GM18907 (cell line): Measurements from ENCODE around the gene SSRP1.
A peak's percentile ranks its signal among the peaks of the same experiment; 100 is the strongest.
"Not testable (repeated sequence)": the region's sequence is repeated elsewhere in the genome, so short reads cannot be mapped to it uniquely, and the experiment has no call there.

ENCODE experiments used
- ATAC-seq: cut with Tn5 transposase; IDR thresholded peaks from one replicate; pipeline ENCODE4 v1.9.1; 2021; ENCODE audit warnings: mild to moderate bottlenecking, moderate library complexity; ENCODE audit not compliant: unreplicated experiment

SSRP1 gene

DNA sequence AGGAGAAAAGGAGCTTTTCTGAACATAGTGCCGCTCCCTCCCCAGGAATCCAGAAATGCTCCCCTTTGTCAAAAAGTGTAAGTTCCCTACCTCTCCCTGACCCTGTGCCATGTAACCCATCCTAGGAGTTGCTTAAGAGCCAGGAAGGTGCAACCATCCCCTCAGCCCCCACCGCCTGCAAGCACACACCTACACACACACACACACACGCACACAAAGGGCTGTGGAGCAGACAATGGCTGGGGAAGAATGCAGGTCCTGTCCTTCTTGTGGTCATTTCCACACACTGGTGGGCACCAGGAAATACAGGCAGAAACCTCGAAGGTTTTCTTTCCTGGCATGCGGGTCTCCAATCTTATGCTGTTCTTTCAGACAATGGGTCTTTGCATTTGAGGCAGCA is 3.6 kb upstream of the SSRP1 start:
- ATAC-seq, result no peak

DNA sequence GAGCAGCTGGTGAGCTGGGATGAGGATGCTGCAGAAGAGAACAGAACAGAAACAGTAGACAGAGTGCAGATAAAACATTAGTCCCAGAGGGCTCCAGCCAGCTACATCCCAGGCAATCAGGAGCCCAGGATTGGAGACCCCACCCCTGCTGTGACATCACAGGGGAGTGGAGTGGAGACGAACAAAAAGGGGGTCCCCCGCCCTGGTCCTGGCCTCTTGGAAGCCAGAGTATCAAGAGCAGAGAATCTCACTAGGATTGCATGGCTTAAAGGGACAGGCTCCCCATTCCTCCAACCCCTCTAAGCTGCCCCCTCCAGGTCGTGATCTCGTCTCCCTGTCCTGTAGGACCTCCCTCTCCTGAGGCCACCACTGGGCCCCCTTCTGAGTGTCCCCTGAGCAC is 2.5 kb upstream of the SSRP1 start, which contains the start of gene P2RX3:
TSS of gene P2RX3 (plus strand) at position 211 of the 400 bp plus-strand sequence. CDS start 199 bp downstream, outside the sequence.
- ATAC-seq, result no peak

DNA sequence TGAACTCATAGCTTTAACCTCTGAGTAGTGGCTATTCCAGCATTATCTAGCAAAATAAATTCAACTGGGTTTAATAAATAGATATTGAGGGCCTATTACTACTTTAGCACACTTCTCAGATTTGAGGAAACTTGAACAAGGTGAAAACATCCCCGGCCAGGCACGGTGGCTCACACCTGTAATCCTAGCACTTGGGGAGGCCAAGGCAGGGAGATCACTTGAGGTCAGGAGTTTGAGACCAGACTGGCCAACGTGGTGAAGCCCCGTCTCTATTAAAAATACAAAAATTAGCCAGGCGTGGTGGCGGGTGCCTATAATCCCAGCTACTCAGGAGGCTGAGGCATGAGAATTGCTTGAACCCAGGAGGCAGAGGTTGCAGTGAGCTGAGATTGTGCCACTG is 1.2 kb upstream of the SSRP1 start:
- not testable (repeated sequence) for ATAC-seq

DNA sequence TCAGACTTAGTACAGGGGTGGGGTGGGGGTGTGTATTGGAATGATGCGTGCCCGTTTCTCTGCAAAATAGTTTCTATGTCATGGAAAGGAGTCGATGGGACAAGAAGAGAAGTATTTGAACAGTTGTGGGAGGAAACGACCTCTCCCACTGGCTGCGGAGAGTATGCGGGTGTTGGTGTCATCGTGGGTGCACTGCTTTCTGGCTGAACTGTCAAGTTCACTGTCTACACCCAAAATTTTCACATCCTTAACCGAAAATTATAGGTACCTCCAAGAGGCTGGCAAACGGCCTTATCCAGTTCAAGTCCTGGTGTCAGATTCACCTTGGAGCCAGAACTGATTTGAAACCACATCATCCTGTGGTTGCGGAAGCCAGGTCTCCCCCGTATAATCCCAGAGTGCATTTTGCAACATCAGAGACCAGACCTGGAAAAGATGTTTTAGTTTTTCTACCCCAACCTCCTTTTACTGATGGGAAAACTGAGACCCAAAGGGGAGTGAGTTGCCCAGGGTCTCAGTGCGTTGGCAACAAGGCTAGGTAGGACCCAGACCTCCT is 497 bp upstream of the SSRP1 start:
- no peak for ATAC-seq

- ATAC-seq, result peak; percentile 7
Observed at GRCh38 chr11:57335023-57335342, 709 bp downstream of the SSRP1 start.

DNA sequence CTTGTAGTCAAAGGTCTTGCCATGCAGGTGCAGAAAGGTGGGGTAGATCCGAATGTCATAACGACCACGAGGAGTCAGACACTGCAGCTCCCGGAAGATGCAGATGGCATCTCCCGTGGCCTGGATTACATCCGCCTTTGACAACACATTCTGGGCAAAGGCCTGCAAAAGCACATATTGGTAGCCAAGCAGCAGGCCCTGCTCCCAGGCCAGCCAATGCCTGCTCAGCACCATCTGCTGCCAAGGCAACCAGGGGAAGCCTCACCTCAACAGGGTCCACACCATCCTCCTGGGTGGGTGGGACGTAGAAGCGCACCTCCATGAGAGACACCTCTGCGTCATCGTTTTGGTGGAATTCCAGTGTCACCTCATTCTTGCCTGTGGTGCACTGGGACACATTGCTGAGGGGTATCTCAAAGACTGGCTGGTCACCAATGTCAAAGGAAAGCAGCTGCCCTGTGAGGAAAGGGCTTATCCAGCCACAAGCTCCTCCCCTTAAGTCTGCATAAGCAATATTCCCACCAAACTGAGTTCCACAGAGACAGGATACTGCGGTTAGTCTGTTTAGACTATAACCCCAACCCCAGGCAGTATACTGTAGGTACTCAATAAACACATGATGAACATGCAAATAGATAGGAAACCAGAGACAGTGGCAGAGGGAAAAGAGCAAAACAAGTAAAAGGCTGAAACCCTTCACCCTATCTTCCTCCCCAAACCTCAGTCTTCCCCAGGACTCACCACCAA is 2.8 kb downstream of the SSRP1 start:
- no peak for ATAC-seq

DNA sequence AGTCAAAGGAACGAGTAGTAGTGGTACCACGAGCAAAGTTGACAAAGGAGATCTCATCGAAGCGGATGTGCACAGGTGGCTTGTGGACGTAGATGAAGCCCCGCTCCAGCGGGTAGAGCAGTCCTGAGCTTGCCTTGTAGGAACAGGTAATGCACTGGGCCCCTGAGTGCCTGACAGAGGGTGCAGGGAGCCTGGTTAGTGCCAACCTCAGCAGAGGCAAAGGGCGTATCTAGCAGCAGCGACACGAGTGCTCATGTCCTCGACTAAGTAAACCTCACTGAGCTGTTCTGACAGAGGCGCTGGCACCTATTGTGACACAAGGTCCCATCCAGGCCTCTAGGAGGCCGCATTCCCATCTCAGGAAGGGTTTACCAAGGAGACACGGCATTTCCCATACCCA is 4.0 kb downstream of the SSRP1 start:
- no peak for ATAC-seq

GRCh38 chr11:57330029-57330428 is 5.7 kb downstream of the SSRP1 start:
- no peak for ATAC-seq

- no peak for ATAC-seq
Observed at GRCh38 chr11:57327721-57328120, 8.0 kb downstream of the SSRP1 start.

DNA sequence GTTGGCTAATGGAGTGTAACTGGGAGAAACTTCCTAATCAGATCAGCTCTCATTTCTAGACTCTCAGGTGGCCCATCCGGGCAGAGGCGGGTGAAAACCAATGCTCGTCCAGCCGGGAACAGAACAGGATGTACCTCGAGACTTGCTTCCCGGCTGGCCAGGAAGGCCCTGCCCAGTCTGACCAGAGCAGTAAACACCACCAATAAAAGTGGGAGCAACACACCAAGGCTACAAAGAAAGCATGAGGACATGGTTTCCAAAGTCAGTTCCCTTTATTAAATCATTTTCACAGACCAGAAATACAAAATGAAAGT is 10.0 kb downstream of the SSRP1 start:
- no peak for ATAC-seq

GRCh38 chr11:57324886-57325734 is 10.6 kb downstream of the SSRP1 start, which contains the start of gene TNKS1BP1:
Gene TNKS1BP1 (minus strand): TSS chr11:57324952. CDS start chr11:57321885, 3,067 bp downstream.
- peak; percentile 91 for ATAC-seq

DNA sequence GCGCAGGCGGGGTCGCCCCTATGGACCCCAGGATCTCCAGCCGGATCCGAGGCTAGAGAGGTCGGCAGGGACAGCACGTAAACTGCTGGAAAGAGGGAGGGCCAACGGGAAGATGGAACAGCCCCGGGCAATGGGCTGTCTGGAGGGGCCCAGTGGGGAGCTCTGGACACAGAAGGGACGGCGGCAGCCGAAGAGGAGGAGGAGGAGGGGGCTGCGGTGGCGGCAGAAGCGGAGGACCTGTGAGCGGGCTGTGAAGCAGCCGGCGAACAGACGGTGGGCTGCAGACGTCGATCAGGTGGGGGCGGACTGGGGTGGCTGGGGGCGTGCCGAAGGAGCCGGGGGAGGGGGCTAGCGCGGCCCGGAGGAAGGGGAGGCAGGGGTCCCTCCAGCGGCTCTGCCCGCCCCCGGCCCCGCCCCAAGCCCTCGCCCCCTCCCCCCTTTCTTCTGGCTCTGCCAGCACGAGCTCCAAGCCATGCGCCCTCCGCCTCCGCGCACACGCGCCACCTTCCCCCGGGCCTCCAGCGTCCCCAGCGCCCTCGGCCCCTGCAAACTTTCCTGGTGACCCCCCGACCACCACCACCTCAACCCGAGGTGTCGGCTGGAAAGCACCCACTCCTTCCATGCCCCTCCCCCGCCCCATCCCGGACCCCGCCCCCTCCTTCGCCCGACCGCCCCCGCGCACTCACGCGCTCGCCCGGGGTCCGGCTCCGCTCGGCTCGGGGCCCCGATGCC is 11.4 kb downstream of the SSRP1 start:
- ATAC-seq, result peak; percentile 32

DNA sequence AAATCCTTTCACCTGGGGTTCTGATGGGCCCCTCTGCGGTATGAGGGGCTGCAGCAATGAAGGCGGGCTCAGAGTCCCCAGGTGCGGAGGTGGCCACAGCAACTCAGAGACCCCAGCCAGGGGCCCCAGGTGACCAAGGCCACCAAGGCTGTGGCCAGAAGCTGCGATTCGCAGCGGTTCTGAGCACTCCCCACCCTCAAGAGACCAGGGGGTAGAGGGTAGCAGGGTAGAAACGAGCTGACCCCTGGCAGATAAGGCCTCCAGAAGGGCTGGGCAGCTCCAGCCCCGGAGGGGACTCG is 11.9 kb downstream of the SSRP1 start:
- no peak for ATAC-seq

DNA sequence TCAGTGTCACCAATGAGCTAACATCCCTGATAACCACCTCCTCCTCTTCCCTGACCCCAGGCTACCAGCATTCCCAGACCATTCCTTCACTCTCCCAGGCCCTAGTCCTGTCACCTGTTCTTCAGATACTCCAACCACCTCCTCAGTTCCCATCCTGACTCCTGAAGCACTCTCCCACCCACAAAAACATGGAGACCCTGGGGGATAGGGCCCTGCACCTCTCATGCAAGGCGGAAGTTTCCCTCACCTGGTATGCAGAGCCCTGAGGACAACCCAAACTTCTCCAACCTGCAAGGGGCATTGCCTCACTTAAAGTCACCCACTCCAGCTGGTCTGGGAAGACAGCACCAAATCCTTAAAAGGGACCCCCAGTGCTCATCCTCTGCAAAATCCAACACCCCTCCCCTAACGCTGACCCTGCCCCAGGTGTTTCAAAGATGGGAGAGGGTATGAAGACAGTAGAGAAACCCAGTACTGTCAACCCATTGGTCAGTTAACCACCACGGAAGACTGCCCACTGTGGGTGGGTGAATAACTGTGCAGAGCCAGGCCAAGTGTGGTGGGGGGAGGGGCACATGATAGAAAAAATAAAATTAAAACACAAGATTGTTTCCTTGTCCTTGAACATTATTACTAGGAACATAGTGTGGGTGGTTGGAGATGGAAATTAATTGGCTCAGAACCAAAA is 12.4 kb downstream of the SSRP1 start:
- no peak for ATAC-seq

GRCh38 chr11:57322256-57323166 is 13.2 kb downstream of the SSRP1 start:
- ATAC-seq, result no peak

DNA sequence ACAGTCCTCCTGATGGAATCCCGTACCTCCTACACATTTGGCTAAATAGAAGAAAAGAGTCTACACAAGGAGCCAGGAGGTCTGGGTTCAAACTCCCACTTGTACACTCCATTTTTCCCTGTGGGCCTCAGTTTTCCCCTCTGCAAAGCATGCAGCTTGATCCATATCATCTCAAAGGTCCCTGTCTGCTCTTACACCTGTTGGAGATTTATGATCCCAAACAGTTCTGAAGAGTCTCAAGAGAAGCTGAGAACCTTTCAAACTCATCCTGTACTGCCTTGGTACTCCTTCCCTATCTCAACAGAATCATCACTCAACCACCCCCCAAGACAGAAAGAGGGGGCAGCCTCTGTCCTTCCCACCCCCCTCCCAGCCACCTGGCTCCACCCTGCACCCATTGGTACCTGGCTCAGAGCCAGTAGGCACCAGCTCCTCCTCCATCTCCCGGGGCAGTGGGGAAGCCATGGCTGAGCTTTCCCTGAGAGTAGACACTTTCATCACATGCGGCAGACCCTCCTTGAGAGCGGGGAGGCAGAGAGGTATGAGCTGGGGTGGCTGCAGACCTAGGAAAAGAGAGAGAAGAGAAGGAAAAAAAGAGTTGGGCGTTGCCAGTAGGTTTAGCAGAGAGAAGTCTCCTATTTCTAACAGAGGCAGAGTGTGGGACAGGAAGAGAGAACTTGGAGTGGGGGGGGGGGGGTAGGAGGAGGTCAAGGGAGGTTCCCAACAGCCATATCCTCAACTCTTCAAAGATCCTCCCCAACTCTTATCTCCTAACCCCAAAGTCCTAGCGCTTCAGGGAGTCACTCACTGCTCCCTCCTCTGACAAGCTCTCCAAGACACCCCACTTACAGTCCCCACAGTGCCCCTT is 14.1 kb downstream of the SSRP1 start:
- no peak for ATAC-seq

- no peak for ATAC-seq
Observed at GRCh38 chr11:57320719-57321387, 14.8 kb downstream of the SSRP1 start.

GRCh38 chr11:57320067-57320718 is 15.5 kb downstream of the SSRP1 start:
- no peak for ATAC-seq
